Neural cell (in vitro differentiated cells): Measurements from ENCODE around the gene ZNF334.

Experiments
- EP300 ChIP-seq: fragments of 450-650 bp; conservative IDR thresholded peaks from 2 replicates; pipeline ENCODE4 v1.6.1; 2014; ENCODE audit warnings: antibody characterized with exemption, mild to moderate bottlenecking, moderate library complexity; ENCODE audit not compliant: poor library complexity, severe bottlenecking
- EZH2 ChIP-seq: fragments of 200-600, 300-800 bp; shearing (Covaris generic), sonication (generic); IDR thresholded peaks from 2 replicates; pipeline ENCODE4 v1.6.1; 2014; ENCODE audit warnings: antibody characterized with exemption, low read length, borderline replicate concordance, mild to moderate bottlenecking; ENCODE audit not compliant: insufficient read depth, poor library complexity, severe bottlenecking
- MXI1 ChIP-seq: fragments of 450-650 bp; conservative IDR thresholded peaks from 2 replicates; pipeline ENCODE4 v1.6.1; 2014; ENCODE audit warnings: antibody characterized with exemption, mild to moderate bottlenecking; ENCODE audit not compliant: poor library complexity, severe bottlenecking
- POLR2AphosphoS5 ChIP-seq: IDR thresholded peaks from 2 replicates; pipeline ENCODE4 v1.6.1; 2012
- RAD21 ChIP-seq: fragments of 450-650 bp; conservative IDR thresholded peaks from 2 replicates; pipeline ENCODE4 v1.6.1; 2014; ENCODE audit warnings: antibody characterized with exemption, mild to moderate bottlenecking, moderate library complexity
- REST ChIP-seq: IDR thresholded peaks from 2 replicates; pipeline ENCODE4 v1.6.1; 2012; ENCODE audit warnings: borderline replicate concordance
- TAF1 ChIP-seq: IDR thresholded peaks from 2 replicates; pipeline ENCODE4 v1.6.1; 2012; ENCODE audit warnings: low read depth
- TF ChIP-seq, protein P1 (sequence below): fragments of 450-650 bp; IDR thresholded peaks from 2 replicates; pipeline ENCODE4 v1.5.1; 2014; ENCODE audit warnings: antibody characterized with exemption, mild to moderate bottlenecking, moderate library complexity; ENCODE audit not compliant: poor library complexity, severe bottlenecking

GRCh38 chr20:46549188-46549972 is 36.0 kb upstream of the ZNF334 start:
- TF ChIP-seq, protein P1, sequence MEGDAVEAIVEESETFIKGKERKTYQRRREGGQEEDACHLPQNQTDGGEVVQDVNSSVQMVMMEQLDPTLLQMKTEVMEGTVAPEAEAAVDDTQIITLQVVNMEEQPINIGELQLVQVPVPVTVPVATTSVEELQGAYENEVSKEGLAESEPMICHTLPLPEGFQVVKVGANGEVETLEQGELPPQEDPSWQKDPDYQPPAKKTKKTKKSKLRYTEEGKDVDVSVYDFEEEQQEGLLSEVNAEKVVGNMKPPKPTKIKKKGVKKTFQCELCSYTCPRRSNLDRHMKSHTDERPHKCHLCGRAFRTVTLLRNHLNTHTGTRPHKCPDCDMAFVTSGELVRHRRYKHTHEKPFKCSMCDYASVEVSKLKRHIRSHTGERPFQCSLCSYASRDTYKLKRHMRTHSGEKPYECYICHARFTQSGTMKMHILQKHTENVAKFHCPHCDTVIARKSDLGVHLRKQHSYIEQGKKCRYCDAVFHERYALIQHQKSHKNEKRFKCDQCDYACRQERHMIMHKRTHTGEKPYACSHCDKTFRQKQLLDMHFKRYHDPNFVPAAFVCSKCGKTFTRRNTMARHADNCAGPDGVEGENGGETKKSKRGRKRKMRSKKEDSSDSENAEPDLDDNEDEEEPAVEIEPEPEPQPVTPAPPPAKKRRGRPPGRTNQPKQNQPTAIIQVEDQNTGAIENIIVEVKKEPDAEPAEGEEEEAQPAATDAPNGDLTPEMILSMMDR: no peak
- TF ChIP-seq RAD21: no peak
- no peak for TF ChIP-seq TAF1
- TF ChIP-seq POLR2AphosphoS5: no peak
- no peak for TF ChIP-seq MXI1
- no peak for TF ChIP-seq EP300
- no peak for TF ChIP-seq REST
- TF ChIP-seq EZH2: no peak
